Hypothalamus (tissue), 51 donors: ENCODE results near the gene PLEKHM3.

ENCODE experiments used
- DNase-seq, 51 donors: peaks; one replicate each; lab custom pipeline; 2025; lab: John Stamatoyannopoulos, UW

Gene PLEKHM3

GRCh38 chr2:207868855-207869596 lies 156.3 kb downstream of the PLEKHM3 start:
- DNase-seq = no peak

- DNase-seq = no peak
These were observed 157.4 kb downstream of the PLEKHM3 start for GRCh38 chr2:207867905-207868304.

GRCh38 chr2:207867056-207867455 lies 158.3 kb downstream of the PLEKHM3 start:
- no peak for DNase-seq

GRCh38 chr2:207865210-207865609 lies 160.1 kb downstream of the PLEKHM3 start:
- no peak for DNase-seq

GRCh38 chr2:207863345-207863744 lies 162.0 kb downstream of the PLEKHM3 start:
- DNase-seq = no peak

- DNase-seq = no peak
These were observed 163.5 kb downstream of the PLEKHM3 start for GRCh38 chr2:207861789-207862188.

GRCh38 chr2:207860685-207861084 lies 164.6 kb downstream of the PLEKHM3 start:
- DNase-seq = no peak

- DNase-seq = no peak
These were observed 169.7 kb downstream of the PLEKHM3 start for GRCh38 chr2:207855591-207855990.

- peak in 2 of 51 donors; percentile 7 to 58 for DNase-seq
These were observed 170.6 kb downstream of the PLEKHM3 start for GRCh38 chr2:207854484-207855440.

GRCh38 chr2:207852791-207853190 lies 172.5 kb downstream of the PLEKHM3 start:
- no peak for DNase-seq

- DNase-seq = no peak
These were observed 175.9 kb downstream of the PLEKHM3 start for GRCh38 chr2:207849443-207849842.

- no peak for DNase-seq
These were observed 176.8 kb downstream of the PLEKHM3 start for GRCh38 chr2:207848545-207848928.

GRCh38 chr2:207847807-207848544 lies 177.4 kb downstream of the PLEKHM3 start:
- DNase-seq = no peak

- no peak for DNase-seq
These were observed 178.1 kb downstream of the PLEKHM3 start for GRCh38 chr2:207847098-207847806.

- DNase-seq = no peak
These were observed 180.0 kb downstream of the PLEKHM3 start for GRCh38 chr2:207845202-207845864.

- DNase-seq = no peak
These were observed 180.7 kb downstream of the PLEKHM3 start for GRCh38 chr2:207844648-207845047.

GRCh38 chr2:207840101-207840500 lies 185.2 kb downstream of the PLEKHM3 start:
- DNase-seq = no peak

GRCh38 chr2:207839575-207839974 lies 185.8 kb downstream of the PLEKHM3 start:
- no peak for DNase-seq

- no peak for DNase-seq
These were observed 186.3 kb downstream of the PLEKHM3 start for GRCh38 chr2:207839028-207839427.
